Renal cortex interstitium (tissue), 3 donors: Measurements from ENCODE around the gene CCDC117. TPM values are rescaled to one million over a fixed set of nuclear protein-coding genes. Genes with fewer than 3 reads are reported as not detected.

Experiments
- polyA plus RNA-seq, 3 donors: library from polyadenylated mRNA; unstranded; fragments of 120-200 nt; gene quantifications; one replicate each; pipeline ENCODE4 v1.2.1, GENCODE V29; 2013; ENCODE audit not compliant: insufficient read length in 3 of 3

CCDC117 gene
- polyA plus RNA-seq, 3 donors, result 31.2 to 43.1 (median 40.3) TPM

Other genes with a start within 250 kb of the CCDC117 start
- gene TTC28, start 92.9 kb upstream of the CCDC117 start, polyA plus RNA-seq, result 10 to 100 TPM; 33.1 to 43.1 (median 35.9) TPM
- 10 to 100 TPM; 15.9 to 18.4 (median 16.8) TPM for gene CHEK2, start 30.9 kb upstream of the CCDC117 start, polyA plus RNA-seq
- 10 to 100 TPM; 20.5 to 24.3 (median 21.7) TPM for gene HSCB, start 30.7 kb upstream of the CCDC117 start, polyA plus RNA-seq
- 100 to 1,000 TPM; 142 TPM for gene XBP1, start 27.9 kb downstream of the CCDC117 start, polyA plus RNA-seq
- gene ZNRF3, start 110.9 kb downstream of the CCDC117 start, polyA plus RNA-seq, result 10 to 100 TPM; 29.0 to 33.6 (median 29.6) TPM